ENCODE data around the gene WDR37.

GRCh38 chr10:1132584-1132983, 76.4 kb downstream of the WDR37 start:
- TF ChIP-seq EZH2 (IDR thresholded peaks at IDR 0.05; ENCODE audit: borderline replicate concordance, control insufficient read depth, low read depth, low read length) (no peak), SIX5 (IDR thresholded peaks at IDR 0.05; ENCODE audit: low read depth, low read length, severe bottlenecking) (no peak), POLR2A (IDR thresholded peaks at IDR 0.05; ENCODE audit: low read depth, low read length) (0 out of 2 replicates have a peak, but pooled peaks have one; percentile 38), PKNOX1 (IDR thresholded peaks at IDR 0.05) (no peak), NKRF (conservative IDR thresholded peaks at IDR 0.05) (no peak), CEBPB (IDR thresholded peaks at IDR 0.05; ENCODE audit: borderline replicate concordance in 1 of 2, low read depth in 2 of 2, low read length in 2 of 2) (no peak), USF2 (IDR thresholded peaks at IDR 0.05; ENCODE audit: borderline replicate concordance, low read depth, low read length) (no peak), NFYB (IDR thresholded peaks at IDR 0.05; ENCODE audit: insufficient read depth, low read depth, low read length) (no peak), MYC (IDR thresholded peaks at IDR 0.05; ENCODE audit: insufficient read depth, insufficient read length, insufficient replicate concordance, low read length, severe bottlenecking) (no peak), HDGF (IDR thresholded peaks at IDR 0.05) (no peak), TAF1 (IDR thresholded peaks at IDR 0.05; ENCODE audit: borderline replicate concordance, low read depth, low read length) (no peak)
- TF ChIP-seq, protein P1, sequence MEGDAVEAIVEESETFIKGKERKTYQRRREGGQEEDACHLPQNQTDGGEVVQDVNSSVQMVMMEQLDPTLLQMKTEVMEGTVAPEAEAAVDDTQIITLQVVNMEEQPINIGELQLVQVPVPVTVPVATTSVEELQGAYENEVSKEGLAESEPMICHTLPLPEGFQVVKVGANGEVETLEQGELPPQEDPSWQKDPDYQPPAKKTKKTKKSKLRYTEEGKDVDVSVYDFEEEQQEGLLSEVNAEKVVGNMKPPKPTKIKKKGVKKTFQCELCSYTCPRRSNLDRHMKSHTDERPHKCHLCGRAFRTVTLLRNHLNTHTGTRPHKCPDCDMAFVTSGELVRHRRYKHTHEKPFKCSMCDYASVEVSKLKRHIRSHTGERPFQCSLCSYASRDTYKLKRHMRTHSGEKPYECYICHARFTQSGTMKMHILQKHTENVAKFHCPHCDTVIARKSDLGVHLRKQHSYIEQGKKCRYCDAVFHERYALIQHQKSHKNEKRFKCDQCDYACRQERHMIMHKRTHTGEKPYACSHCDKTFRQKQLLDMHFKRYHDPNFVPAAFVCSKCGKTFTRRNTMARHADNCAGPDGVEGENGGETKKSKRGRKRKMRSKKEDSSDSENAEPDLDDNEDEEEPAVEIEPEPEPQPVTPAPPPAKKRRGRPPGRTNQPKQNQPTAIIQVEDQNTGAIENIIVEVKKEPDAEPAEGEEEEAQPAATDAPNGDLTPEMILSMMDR (IDR thresholded peaks at IDR 0.05 in 2 of 3, conservative IDR thresholded peaks at IDR 0.05 in 1 of 3; ENCODE audit: control insufficient read depth in 2 of 3, extremely low read depth in 1 of 3, insufficient read depth in 1 of 3, low read depth in 3 of 3, low read length in 3 of 3): no peak
- TF ChIP-seq, protein P2, sequence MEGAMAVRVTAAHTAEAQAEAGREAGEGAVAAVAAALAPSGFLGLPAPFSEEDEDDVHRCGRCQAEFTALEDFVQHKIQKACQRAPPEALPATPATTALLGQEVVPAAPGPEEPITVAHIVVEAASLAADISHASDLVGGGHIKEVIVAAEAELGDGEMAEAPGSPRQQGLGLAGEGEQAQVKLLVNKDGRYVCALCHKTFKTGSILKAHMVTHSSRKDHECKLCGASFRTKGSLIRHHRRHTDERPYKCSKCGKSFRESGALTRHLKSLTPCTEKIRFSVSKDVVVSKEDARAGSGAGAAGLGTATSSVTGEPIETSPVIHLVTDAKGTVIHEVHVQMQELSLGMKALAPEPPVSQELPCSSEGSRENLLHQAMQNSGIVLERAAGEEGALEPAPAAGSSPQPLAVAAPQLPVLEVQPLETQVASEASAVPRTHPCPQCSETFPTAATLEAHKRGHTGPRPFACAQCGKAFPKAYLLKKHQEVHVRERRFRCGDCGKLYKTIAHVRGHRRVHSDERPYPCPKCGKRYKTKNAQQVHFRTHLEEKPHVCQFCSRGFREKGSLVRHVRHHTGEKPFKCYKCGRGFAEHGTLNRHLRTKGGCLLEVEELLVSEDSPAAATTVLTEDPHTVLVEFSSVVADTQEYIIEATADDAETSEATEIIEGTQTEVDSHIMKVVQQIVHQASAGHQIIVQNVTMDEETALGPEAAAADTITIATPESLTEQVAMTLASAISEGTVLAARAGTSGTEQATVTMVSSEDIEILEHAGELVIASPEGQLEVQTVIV (IDR thresholded peaks at IDR 0.05; ENCODE audit: borderline replicate concordance, partially characterized antibody): no peak
- TF ChIP-seq, protein P3, sequence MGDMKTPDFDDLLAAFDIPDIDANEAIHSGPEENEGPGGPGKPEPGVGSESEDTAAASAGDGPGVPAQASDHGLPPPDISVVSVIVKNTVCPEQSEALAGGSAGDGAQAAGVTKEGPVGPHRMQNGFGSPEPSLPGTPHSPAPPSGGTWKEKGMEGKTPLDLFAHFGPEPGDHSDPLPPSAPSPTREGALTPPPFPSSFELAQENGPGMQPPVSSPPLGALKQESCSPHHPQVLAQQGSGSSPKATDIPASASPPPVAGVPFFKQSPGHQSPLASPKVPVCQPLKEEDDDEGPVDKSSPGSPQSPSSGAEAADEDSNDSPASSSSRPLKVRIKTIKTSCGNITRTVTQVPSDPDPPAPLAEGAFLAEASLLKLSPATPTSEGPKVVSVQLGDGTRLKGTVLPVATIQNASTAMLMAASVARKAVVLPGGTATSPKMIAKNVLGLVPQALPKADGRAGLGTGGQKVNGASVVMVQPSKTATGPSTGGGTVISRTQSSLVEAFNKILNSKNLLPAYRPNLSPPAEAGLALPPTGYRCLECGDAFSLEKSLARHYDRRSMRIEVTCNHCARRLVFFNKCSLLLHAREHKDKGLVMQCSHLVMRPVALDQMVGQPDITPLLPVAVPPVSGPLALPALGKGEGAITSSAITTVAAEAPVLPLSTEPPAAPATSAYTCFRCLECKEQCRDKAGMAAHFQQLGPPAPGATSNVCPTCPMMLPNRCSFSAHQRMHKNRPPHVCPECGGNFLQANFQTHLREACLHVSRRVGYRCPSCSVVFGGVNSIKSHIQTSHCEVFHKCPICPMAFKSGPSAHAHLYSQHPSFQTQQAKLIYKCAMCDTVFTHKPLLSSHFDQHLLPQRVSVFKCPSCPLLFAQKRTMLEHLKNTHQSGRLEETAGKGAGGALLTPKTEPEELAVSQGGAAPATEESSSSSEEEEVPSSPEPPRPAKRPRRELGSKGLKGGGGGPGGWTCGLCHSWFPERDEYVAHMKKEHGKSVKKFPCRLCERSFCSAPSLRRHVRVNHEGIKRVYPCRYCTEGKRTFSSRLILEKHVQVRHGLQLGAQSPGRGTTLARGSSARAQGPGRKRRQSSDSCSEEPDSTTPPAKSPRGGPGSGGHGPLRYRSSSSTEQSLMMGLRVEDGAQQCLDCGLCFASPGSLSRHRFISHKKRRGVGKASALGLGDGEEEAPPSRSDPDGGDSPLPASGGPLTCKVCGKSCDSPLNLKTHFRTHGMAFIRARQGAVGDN (IDR thresholded peaks at IDR 0.05): no peak

All from GM12878 (cell line).